Activated T-cell treated with anti-CD3 and anti-CD28 coated beads, Interleukin-2, amount 50 U/mL, for 48 hours (primary cell): ENCODE data around the gene RAB4A.
"Not testable (repeated sequence)": the region's sequence is repeated elsewhere in the genome, so short reads cannot be mapped to it uniquely, and the experiment has no call there.

ENCODE experiments used
- DNase-seq, 2 experiments: peaks; one replicate each; pipeline ENCODE4 v3.0.0-alpha.2; 2020

RAB4A gene

DNA sequence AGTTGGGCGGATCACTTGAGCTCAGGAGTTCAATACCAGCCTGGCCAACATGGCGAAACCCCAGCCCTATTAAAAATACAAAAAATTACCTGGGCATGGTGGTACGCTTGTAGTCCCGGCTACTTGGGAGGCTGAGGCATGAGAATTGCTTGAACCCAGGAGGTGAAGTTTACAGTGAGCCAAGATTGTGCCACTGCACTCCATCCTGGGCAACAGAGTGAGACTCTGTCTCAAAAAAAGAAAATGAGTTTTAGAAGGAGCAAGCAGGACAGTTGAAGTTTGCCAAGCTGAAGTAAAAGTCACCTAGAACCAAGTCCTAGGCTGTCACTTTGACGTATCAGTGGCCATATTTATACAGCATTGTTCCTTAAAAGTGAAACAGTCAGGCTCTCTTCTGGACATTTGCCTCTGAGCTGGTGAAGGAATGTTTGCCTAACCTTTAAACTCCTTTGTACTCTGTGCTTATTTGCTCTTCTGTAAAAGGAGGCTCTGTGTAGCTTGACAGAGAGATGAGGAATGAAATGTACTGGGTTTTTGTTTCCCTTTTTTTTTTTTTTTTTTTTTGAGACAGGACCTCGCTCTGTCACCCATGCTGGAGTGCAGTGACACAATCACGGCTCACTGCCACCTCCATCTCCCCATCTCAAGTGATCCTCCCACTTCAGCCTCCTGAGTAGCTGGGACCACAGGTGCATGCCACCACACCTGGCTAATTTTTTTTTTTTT lies 2.8 kb downstream of the RAB4A start:
- no peak for DNase-seq

- DNase-seq, result no peak
Measured at GRCh38 chr1:229275005-229275404, 4.1 kb downstream of the RAB4A start.

- DNase-seq, result no peak
Measured at GRCh38 chr1:229278120-229278741, 7.3 kb downstream of the RAB4A start.

DNA sequence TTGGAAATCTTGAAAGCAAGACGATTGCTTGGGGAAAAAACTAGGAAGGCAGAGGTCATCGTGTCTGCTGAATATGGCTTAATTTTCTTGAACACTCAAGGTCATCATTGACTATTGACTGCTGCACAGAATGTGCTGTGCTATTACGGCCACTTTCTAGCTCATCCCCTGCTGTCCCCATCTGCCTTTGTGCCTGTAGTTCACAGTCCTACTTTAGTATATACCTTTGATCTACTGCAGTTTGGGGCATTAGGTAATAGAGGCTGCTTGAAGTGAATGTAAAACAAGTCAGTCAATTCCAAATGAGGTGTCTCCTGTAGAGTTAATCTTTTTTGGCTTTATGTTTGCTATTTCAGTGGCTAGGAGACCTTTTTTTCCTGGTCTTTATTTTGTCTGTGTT lies 8.3 kb downstream of the RAB4A start:
- DNase-seq, result no peak

DNA sequence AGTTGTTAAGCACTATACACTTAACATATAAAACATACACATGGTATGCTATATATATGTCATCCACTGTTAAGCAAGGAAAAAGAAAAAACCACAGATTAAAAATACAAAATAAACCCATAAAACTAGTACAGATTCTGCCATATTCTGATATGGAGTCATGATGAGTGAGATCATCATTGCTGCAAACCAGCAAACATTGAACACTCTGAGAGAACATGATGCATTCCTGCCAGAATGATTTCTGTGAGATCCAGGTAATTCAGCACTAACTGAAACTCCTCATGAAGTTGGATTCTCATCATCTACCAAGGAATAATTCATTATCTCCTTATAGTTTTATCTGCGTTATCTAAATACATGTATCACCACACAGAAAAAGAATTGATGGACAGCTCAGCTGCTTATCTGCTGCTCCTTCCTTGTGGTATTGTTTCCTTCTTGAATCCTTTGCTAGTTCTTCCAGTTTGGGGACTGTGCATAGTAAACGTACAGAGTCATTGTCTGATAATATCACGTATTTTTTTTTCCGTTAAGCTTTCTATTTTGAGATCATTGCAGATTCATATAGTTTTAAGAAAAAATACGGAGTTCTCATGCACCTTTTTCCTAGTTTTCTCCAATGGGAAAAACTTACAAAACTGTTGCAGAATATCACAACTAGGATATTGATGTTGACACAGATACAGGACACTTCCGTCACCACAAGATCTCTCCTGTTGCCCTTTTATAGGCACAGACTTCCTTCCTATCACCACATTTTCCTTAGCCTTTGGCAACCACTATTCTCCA lies 9.3 kb downstream of the RAB4A start:
- DNase-seq, result no peak

GRCh38 chr1:229280921-229281320 lies 10.0 kb downstream of the RAB4A start:
- no peak for DNase-seq

DNA sequence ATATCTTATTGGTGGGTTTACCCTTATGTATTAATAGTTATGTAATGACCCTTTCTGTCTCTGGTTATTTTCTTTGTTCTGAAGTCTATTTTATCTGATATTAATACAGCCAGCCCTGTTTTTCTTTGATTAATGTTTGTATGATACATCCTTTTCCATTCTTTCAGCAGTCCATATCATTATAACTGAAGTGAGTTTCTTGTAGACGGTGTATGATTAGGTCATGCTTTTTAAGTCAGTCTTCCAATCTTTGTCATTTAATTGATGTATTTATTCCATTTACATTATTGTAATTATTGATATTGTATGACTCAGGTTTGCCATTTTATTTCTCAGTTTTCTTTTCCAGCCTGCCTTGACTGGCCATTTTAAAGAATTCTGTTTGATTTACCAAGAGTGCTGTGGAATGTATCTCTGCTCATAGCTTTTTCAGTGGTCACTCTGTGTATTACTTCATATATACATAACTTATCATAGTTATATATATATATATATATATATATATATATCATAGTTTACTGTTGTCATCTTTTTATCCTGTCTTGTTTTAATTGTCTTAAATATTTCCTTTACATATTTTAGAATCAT lies 10.5 kb downstream of the RAB4A start:
- DNase-seq, result no peak

DNA sequence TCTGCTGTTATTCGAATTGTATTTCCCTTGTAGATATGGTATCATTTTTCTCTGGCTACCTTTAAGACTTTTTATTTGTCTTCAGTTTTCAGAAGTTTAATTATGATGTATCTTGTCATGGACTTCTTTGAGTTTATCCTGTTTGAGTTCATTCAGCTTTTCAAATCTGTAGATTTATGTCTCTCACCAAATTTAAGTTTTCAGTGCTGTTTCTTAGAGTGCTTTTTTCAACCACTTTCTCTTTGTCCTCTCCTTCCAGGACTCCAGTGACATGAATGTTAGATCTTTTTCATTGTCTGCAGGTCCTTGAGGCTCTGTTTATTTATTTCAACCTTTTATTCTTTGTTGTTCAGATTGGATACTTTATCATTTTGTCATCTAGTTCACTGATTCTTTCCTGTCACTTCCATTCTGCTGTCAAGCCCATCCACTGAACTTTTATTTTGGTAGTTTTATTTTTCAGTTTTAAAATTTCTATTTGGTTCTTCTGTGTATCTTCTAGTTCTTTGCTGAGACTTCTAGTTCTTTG lies 11.4 kb downstream of the RAB4A start:
- no peak for DNase-seq

DNA sequence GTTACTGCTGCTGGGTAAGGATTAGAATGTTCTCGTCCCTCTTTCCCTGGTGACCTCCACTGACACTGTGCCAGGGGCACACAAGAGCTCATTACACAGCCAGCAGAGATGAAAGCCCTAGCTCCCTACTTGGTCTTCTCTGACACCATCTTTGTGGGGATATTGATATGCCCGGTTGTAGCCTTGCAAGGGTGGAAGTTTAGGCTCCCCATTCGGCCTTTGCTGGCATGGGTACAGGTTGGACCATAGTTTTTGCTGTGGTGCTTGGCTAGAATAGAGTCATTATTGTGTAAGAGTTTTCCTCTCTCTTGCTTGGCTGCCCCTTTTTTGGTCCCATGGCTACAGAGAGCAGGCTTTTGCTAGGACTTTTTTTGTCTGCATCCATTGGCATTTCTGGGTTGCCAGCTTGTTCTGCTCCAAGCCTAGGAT lies 12.3 kb downstream of the RAB4A start:
- DNase-seq, result no peak

GRCh38 chr1:229284887-229285286 lies 14.0 kb downstream of the RAB4A start:
- DNase-seq, result no peak

DNA sequence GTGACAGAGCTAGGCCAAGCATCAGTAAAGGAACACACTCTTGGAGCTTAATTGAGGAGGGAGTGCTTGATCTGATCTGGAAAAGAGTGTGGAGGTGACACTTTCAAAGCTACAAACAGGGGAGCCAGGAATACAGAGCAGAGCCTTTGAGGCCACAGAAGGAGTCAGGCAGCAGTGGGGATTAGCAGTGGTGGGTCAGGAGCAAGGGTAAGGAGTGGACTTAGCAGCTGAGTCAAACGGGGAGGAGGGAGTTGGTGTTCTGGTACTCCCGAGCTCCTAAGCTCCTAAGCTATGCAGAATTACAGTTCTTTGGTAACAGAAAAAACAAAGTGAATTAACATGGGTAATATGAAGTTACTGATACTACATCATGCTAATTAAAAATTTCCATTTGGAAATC lies 14.5 kb downstream of the RAB4A start:
- no peak for DNase-seq

DNA sequence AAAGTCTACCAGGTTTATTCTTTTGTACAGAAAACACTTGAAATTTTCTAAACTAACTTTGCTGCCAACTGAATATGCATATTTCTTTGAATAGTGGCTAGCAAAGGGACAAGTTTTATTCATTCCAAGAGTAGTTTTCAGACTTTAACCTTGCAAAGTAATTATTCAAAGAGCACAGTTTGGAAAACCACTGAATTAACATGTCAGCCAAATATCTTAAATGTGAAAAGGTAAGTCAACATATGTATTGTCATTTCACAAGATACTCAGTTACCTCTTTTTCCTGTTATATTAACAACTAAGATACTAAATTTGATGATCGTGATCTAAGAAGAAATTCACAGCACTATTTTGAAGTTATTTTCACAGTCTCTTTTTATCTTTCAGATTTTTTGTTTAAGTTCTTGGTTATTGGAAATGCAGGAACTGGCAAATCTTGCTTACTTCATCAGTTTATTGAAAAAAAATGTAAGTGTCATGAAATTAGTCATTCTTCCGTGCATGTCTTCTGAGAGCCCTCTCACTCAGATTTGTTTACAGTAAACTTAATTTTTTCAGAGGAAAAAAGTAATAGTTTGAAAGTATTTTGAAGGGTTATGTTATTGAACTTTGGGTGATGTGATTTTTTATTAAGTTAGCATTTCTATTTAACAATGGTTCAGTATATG lies 15.3 kb downstream of the RAB4A start:
- no peak for DNase-seq

DNA sequence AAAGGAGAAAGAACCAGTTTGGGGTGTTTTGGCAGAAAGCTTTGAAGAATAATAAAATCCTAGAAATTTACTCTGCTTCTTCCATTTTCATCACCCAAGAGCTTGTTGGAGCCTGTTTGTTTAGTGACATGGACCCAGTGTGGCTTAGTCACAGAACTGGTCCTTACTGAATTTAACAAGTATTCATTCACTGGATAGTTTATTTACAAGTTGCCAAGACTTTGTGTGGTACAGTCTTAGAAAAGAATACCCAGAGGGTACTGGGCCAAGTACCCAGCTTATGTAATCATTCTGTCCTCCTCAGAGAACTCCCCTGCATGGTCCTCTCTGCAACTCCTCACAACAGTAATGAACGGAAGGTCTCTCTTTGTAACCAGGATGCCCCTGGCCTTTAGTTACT lies 16.4 kb downstream of the RAB4A start:
- no peak for DNase-seq

DNA sequence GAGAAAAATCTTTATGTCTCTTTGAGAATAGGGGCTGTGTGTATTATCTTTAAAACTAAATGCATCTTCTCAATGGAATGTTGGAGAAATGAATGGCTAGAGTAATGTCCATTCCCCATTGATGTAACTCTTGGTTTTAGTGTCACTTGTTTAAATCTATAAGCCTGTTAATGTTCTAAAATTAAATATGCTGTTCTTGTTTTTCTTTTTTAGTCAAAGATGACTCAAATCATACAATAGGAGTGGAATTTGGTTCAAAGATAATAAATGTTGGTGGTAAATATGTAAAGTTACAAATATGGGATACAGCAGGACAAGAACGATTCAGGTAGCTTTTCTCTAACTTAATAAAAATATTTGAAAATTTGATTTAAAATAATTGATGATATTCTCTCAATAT lies 17.6 kb downstream of the RAB4A start:
- DNase-seq, result no peak

DNA sequence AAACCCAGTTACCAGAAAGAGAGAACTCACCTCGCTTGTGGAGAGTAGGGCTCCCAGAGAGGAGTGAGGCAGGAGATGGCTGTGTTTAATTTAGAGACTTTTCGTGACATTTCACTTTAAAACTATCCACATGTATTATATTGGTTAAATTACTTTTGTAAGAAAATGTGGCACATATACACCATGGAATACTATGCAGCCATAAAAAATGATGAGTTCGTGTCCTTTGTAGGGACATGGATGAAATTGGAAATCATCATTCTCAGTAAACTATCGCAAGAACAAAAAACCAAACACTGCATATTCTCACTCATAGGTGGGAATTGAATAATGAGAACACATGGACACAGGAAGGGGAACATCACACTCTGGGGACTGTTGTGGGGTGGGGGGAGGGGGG lies 20.8 kb downstream of the RAB4A start:
- not testable (repeated sequence) for DNase-seq

- no peak for DNase-seq
Measured at GRCh38 chr1:229293528-229294204, 22.8 kb downstream of the RAB4A start.

GRCh38 chr1:229295745-229296144 lies 24.8 kb downstream of the RAB4A start:
- no peak for DNase-seq

DNA sequence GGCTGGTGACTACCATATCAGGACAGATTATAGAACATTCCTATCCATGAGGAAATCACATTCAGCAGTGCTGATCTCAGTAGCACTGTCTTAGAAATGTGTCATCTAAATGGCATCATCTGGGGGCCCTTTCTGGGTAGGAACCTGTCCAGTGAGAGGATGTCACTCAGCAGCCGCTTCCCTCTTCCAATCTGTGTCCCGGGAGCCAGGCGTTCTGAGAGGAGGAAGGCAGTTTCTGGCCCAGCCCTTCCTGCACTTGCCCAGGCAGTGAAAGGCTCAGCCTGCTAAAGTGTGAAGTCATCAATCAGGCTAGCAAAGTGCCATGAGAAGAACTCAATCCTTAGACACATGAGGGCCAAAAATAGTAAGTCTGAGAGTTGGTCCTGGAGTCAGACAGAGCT lies 25.6 kb downstream of the RAB4A start:
- no peak for DNase-seq

GRCh38 chr1:229297746-229298145 lies 26.8 kb downstream of the RAB4A start:
- no peak for DNase-seq

- no peak for DNase-seq
Measured at GRCh38 chr1:229298420-229298819, 27.5 kb downstream of the RAB4A start.

DNA sequence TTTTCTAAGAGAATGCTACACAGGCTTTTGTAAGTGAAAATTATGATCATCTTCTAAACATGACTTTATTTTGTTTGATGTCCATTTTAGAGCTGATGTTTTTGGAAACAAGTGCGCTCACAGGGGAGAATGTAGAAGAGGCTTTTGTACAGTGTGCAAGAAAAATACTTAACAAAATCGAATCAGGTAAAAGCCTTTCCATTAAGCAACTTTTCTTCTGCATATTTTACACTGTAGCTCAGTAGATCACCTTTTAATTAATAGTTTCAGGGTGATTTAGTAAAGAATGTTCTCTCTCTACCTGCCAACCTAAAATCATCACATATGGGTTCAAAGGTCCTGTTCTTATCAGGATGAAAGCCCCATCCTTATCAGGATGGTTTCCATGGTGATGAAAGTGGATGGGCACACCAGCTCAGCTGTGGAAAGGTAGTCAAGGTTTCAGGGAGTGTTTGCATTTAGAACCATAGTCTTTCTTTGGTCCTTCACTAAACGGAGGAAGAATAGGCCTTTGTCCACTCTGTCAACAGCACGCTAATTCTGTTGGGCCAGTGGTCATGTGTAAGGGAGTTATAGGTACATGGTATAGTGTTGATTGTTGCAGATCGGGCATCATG lies 28.1 kb downstream of the RAB4A start:
- no peak for DNase-seq
